NB4 (cell line): ENCODE results near the gene TTC21B.
"Not testable (repeated sequence)": the region's sequence is repeated elsewhere in the genome, so short reads cannot be mapped to it uniquely, and the experiment has no call there.

Experiments used
- CTCF ChIP-seq: IDR thresholded peaks from one replicate; pipeline ENCODE4 v1.5.1; 2012; ENCODE audit warnings: low read depth, low read length
- POLR2A ChIP-seq: IDR thresholded peaks from 2 replicates; pipeline ENCODE4 v1.6.1; 2011; ENCODE audit warnings: mild to moderate bottlenecking; ENCODE audit not compliant: insufficient read length; ENCODE audit errors: extremely low read depth

- TF ChIP-seq CTCF, POLR2A: not testable (repeated sequence)
Measured at GRCh38 chr2:165861083-165861482, 92.5 kb downstream of the TTC21B start.
